H1 (cell line): ENCODE data around the gene PLPP7.

ENCODE experiments used
- CREB1 ChIP-seq: IDR thresholded peaks from 2 replicates; pipeline ENCODE4 v1.6.1; 2012; ENCODE audit warnings: inconsistent platforms
- CTCF ChIP-seq, 3 experiments: IDR thresholded peaks; 1 replicate in 2 of 3; 2 replicates in 1 of 3; pipeline versions ENCODE4 v1.5.1 to v1.6.1; 2011; ENCODE audit warnings: low read length in 3 of 3, mild to moderate bottlenecking in 3 of 3, inconsistent platforms in 2 of 3, low read depth in 1 of 3, moderate library complexity in 1 of 3; ENCODE audit not compliant: insufficient read depth in 1 of 3; ENCODE audit errors: control extremely low read depth in 1 of 3
- EGR1 ChIP-seq: IDR thresholded peaks from 2 replicates; pipeline ENCODE4 v1.6.1; 2011; ENCODE audit warnings: low read depth, low read length, borderline replicate concordance
- EP300 ChIP-seq, 2 experiments: IDR thresholded peaks; 1 replicate in 1 of 2; 2 replicates in 1 of 2; pipeline ENCODE4 v1.6.1; 2011 to 2012; ENCODE audit warnings: low read depth in 2 of 2, low read length in 2 of 2, mild to moderate bottlenecking in 2 of 2, borderline replicate concordance in 1 of 2, inconsistent platforms in 1 of 2, moderate library complexity in 1 of 2
- HDAC6 ChIP-seq: IDR thresholded peaks from one replicate; pipeline ENCODE4 v1.7.1; 2012; ENCODE audit warnings: low read depth, mild to moderate bottlenecking, inconsistent platforms, low read length, moderate library complexity
- KDM1A ChIP-seq: fragments of 200-600, 300-600 bp; sonication (generic); IDR thresholded peaks from 2 replicates; pipeline ENCODE4 v1.7.1; 2016; ENCODE audit warnings: mild to moderate bottlenecking, low read length, borderline replicate concordance
- KDM5A ChIP-seq: fragments of 200-600 bp; IDR thresholded peaks from 2 replicates; pipeline ENCODE4 v1.7.1; 2012; ENCODE audit warnings: mild to moderate bottlenecking, low read length, inconsistent platforms, mixed read lengths
- POLR2A ChIP-seq, 2 experiments: IDR thresholded peaks; 1 replicate in 1 of 2; 2 replicates in 1 of 2; pipeline ENCODE4 v1.6.1; 2011; ENCODE audit warnings: low read depth in 2 of 2, low read length in 2 of 2, mild to moderate bottlenecking in 2 of 2; ENCODE audit errors: control extremely low read depth in 1 of 2
- POLR2AphosphoS5 ChIP-seq: IDR thresholded peaks from 2 replicates; pipeline ENCODE4 v1.6.1; 2011; ENCODE audit warnings: low read depth, low read length
- RAD21 ChIP-seq, 2 experiments: IDR thresholded peaks in 1 of 2; conservative IDR thresholded peaks in 1 of 2; 2 replicates each; pipeline ENCODE4 v1.6.1; 2011; ENCODE audit warnings: low read depth in 2 of 2, low read length in 2 of 2, improper control_type of control experiment in 1 of 2, inconsistent platforms in 1 of 2, mild to moderate bottlenecking in 1 of 2, moderate library complexity in 1 of 2
- RBBP5 ChIP-seq: IDR thresholded peaks from 2 replicates; pipeline ENCODE4 v1.7.1; 2012; ENCODE audit warnings: low read depth, mild to moderate bottlenecking, inconsistent platforms, low read length, moderate library complexity, borderline replicate concordance
- TAF1 ChIP-seq: IDR thresholded peaks from 2 replicates; pipeline ENCODE4 v1.6.1; 2011; ENCODE audit warnings: mild to moderate bottlenecking, low read depth, low read length

DNA sequence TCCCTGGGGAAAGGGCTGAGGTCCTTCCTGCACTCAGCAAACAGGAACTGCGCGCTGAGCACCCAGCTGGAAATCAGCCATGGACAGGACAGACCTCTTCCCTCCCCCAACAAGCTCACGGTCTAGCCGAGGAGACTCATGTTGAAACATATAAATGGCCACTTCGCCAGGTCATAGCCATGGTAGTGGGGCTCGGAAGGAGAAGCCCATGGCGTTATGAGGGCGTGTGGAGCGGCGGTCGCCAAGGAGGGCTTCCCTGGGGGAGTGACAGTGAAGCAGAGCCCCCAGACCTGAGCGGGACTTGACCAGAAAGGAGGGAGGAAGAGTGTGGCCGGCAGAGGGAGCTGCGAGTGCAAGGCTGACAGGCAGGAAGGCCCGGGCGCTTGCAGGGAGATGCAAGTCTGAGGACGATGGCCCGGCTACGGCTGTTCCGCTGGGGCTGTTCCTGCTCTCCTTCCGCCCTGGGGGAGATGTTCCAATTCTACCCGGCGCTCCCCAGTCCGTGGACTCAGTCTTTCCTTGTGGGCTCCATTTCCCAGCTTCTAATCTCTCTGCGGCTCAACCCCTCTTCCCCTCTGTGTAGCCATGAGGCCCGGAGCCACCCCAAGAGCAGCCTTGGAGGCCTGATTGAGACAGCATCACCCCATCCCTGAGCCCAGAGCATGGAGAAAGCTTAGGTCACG lies 60.5 kb downstream of the PLPP7 start:
- no peak for TF ChIP-seq KDM5A
- TF ChIP-seq POLR2AphosphoS5 = no peak
- peak; percentile 81 to 90 (median 85) for TF ChIP-seq CTCF (IDR thresholded peaks at IDR 0.05; ENCODE audit: control extremely low read depth in 1 of 3, insufficient read depth in 1 of 3, low read depth in 1 of 3, low read length in 3 of 3)
- peak; percentile 83 to 87 for TF ChIP-seq RAD21 (IDR thresholded peaks at IDR 0.05 in 1 of 2, conservative IDR thresholded peaks at IDR 0.05 in 1 of 2; ENCODE audit: low read depth in 2 of 2, low read length in 2 of 2)
- TF ChIP-seq RBBP5 = peak; percentile 81; the same call in 1 of the 2 replicates
- TF ChIP-seq TAF1 = no peak
- peak in 1 of 2 experiments; percentile 50; a peak in 1 of 3 replicates for TF ChIP-seq POLR2A (IDR thresholded peaks at IDR 0.05; ENCODE audit: control extremely low read depth in 1 of 2, low read depth in 2 of 2, low read length in 2 of 2)
- no peak for TF ChIP-seq KDM1A
- no peak for TF ChIP-seq EGR1
- TF ChIP-seq CREB1 = peak; percentile 44
- no peak for TF ChIP-seq EP300 (IDR thresholded peaks at IDR 0.05; ENCODE audit: borderline replicate concordance in 1 of 2, low read depth in 2 of 2, low read length in 2 of 2)
- no peak for TF ChIP-seq HDAC6
